HG02610 (cell line): Measurements from ENCODE around the gene RAB3GAP1.
"Not testable (repeated sequence)": the region's sequence is repeated elsewhere in the genome, so short reads cannot be mapped to it uniquely, and the experiment has no call there.

ENCODE experiments used
- ATAC-seq: cut with Tn5 transposase; IDR thresholded peaks from one replicate; pipeline ENCODE4 v1.9.1; 2021; ENCODE audit warnings: mild to moderate bottlenecking, moderate library complexity; ENCODE audit not compliant: unreplicated experiment

The RAB3GAP1 gene

DNA sequence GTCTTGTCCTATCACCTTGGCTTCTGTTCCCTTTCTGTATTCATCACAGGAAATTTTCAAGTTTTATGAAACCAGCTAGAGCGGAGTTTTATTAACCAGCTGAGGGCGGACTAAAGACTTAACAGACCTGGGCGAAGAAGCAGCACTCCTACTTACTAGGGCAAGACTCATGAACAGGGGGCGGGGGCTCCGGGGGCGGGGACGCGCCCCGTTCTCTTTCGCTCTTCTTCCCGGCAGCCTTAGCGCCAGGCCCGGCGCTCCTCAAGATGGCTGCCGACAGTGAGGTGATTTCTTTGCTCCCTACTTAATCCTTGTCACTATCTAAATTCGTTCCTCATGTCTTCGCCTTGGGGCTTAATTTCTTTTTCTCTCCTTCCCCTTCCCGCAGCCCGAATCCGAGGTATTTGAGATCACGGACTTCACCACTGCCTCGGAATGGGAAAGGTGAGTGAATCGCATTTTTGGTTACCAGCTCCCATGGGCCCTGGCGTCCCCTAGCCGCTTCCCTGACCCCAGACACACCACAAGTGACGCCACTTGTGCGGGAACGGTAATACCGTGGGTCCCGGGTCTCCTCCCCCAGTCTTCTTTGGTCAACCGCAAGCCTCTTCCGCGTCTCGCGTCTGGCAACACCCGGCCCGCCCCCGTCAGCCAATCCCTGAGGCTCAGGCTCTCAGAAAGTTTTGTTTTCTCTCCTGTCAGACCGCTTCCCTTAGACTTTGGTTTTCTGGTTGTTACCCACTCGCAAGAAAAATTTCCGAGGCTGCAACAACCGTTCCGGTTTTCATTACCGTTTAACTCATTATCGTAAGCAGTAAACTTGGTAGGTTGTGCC lies at the start of gene RAB3GAP1:
TSS of gene RAB3GAP1 (plus strand) at position 251 of the 835 bp plus-strand sequence. CDS start at position 267, 16 bp downstream.
- ATAC-seq: peak; percentile 87

DNA sequence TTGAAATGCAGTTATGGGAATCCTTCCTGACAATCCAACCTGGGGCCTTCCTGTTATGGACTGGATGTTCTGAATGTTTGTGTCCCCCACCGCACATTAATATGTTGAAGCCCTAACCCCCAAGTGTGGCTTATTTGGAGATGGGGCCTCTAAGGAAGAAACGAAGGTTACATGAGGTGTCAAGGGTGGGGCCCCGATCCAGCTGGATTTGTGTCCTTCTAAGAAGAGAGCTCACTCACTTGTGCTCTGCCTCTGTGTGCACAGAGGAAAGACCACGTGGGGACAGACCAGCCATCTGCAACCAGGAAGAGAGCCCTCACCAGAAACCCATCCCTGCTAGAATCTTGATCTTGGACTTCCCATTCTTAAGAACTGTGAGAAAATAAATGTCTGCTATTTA lies 49.3 kb upstream of the RAB3GAP1 start:
- ATAC-seq: no peak

DNA sequence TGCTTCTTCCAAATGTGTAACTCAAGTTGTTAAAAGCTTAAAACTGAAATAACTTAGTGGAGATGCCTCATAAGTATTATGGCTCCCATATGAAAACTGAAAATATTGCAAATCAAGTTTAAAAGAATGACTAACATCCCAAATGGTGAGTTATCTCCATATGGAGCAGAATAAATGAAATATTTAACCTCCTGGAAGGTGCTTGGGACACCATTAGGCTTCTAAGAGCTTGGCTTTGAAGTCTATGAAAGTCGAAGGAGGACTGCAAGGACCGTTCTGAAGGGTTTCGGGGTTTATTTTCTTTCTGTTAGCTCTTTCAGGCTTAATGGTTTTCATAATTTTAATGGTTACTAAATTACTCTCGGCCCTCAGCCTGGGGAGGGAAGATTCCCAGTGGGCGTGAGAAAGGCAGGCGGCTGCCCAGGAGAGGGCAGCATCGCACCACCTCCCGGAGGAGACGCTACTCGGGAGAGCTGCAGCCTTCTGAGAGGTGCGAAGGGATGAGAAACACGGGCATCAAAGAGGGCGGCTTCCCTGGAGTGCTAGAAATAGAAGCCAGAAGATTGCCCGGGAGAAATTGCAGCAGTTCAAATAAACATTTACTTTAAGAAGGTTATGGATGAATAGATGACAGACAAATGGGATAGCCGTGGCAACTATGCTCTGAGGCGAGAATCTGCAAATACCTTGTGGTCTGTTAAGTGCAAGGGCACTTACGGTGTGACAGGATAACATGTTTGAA lies 47.9 kb upstream of the RAB3GAP1 start:
- ATAC-seq: peak; percentile 94

DNA sequence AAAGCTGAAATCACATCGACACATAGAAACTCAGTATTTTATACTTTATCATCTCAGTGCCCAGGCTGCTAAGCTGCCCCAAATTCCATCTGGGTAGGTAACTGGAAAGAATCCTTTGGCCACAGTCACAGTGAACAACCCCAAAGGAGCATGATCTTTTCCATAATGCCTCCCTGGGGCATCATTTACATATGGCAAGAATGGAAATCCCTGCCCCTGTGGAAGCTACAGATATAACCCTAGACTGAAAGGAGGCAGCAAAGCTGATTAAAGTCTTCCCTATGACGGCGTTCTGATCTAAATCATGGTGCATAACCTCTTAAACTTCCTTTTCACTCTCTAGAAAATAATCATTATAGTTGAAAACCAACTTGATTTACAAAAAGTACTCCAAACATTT lies 46.3 kb upstream of the RAB3GAP1 start:
- ATAC-seq: no peak

DNA sequence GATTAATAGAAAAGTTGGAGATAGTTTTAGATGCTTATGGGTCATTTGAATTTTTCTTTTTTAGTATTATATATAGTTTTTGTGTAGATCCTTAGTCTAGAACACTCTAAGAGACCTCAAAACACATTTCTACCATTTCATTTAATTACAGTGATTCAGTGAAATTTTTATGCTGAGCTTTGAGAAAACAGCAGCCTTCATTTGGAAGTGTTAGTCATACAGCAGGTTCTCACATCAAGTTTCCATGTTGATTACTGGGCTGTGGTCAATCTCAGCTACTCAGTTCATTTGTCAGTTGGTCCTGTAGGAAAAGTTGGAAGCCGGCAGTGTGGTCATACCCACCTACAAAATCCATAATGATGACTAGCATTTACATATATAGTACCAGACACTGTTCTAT lies 42.8 kb upstream of the RAB3GAP1 start:
- no peak for ATAC-seq

DNA sequence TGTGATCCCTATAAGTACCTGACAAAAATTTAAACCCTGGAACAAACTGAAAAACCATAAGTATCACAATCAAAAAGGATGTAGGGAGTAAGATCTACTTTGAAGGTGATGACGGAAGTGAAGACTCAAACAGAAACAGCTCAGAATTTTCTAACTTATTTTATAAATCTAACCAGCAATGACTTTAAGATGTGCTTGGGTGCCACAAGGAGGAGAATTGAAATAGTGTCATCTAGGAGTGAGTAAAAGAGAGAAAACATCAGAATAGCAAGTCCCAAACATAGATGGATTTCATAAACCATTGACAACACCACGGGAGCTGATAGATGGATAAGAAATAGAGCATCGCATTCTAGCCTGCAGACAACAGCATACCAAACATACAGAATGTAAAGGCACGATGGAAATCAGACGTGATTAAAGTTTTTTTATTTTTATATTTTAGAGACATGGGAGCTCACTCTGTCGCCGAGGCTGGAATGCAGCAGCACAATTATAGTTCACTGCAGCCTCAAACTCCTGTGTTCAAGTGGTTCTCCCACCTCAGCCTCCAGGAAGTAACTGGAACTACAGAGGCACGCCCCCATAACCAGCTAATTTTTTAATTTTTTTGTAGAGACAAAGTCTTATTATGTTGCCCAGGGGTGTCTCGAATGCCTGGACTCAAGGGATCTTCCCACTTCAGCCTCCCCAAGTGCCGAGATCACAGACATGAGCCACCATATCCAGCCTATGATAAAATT lies 41.7 kb upstream of the RAB3GAP1 start:
- no peak for ATAC-seq

DNA sequence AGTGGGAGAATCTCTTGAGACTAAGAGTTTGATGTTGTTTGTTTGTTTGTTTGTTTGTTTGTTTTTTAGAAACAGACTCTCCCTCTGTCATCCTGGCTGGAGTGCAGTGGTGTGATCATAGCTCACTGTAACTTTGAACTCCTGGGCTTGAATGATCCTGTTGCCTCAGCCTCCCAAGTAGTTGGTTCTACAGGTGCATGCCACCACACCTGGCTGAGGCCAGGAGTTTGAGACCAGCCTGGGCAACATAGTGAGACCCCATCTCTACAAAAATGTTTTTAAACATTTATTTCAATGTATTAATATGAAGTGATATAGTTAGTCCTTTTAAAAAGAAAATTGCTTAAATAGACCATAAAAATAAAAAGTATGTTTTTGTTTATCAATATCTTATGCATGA lies 40.5 kb upstream of the RAB3GAP1 start:
- ATAC-seq: no peak

DNA sequence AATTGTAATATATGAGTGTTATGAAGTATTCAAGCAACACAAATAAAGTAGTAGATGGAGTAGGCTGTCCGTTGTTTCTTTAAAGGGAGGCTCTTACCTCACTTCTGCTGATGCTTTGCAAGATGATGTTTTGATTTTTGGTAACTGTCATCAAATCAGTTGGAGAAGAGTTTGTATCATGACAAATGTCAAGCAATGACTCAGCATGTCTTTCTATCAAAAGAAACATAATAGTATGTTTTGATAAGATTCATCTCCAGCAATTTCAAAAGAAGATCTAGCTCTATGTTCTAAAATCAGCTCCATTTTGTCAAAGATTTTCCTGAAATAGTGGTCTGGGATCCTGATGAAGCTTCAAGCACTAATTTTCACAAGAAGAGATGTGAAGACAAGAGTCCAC lies 30.5 kb upstream of the RAB3GAP1 start:
- ATAC-seq: no peak

DNA sequence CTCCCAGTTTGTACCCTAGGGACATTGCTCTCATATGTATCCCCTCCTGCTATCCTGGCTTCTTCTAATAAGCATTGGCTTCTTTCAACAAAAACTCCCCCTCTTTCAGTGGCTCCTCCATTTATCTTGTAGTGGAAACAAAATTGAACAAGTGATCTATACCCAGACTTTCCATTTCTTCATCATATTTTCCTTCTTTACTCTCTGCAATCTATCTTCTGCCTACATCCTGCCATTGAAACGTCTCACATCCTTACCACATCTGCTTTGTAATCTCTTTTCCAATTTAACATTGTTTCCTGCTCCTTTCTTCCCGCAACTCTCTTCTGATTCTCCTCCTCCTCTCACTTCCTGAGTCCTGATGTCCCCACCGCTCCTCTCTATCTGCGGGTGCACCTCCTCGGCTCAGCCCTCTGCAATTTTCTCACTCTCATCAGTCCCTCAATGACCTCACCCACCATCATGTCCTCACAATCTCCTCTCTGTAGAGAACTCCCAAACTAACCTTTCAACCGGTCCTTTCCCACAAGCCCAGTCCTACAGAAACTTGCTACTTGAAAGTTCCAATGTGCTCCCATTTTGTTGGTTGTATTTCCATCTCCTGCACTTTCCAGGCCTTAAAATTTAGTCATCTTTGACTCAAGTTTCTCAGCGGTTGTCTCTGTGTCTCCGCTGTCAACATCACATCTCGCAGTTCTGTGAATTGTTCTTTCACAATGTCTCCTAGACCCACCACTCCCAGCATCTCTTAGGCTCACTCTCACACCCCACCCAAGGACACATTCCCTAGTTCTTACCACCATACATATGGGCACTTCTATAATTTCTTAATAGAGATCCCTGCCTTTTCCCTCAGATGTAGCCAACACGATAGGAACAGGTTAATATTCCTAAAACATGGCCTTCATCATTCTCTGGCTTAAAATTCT lies 28.9 kb upstream of the RAB3GAP1 start:
- no peak for ATAC-seq

DNA sequence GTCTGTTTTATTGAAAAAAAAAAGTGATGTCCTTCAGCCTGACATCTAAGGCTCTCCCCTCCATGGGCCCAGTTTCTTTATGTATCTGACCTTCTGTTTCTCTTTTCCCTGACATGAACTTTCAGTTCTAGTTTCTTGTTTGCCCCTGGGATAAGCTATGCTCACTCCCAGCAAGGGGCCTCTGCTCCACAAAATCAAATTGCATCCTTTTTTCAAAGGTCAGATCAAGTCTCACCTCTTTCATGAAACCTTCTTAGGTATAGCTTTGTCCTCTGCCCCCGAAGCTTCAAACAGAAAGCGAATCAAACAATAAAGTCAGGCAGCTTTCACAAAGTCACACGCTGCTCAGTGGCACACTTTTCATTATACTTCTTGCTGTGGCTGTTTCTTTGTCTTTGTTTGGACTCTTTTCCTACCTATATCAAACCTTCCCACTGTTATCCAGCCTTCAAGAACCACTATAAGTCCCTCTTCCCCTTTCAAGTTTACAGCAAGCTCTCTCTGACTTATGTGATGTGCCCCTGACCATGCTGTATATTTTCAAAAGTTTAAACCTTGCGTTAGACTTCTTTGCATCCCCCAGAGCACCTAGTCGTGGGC lies 28.1 kb upstream of the RAB3GAP1 start:
- no peak for ATAC-seq

DNA sequence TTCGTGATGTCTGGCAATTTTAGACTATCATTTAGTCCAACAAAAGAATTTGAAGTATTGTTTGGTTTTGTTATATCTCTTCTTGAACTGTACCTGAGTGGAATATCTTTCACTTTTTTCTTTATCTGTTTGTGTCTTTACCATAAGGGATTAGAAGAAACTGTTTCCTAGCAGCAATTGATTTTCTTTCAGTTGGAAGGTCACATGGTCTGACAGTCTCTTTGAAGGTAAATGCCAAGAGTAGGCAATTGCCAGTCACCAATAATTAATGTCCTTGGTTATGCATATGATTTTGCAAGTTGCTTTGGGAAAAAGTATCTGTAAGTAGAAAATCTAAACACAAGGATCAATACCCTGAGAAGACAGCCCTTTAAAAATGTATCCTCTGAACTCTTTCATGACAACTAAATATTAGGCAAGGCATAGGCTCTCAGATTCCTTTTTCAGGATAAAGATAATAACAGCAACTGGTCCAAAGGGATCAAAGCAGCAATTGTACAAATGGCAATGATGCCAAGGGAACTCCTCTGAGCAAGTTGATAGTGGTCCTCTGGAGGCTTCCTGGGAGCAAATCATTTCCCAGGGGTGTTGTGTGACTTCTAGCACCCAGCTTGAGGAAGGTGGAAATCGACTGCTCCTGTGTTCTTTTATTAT lies 22.5 kb upstream of the RAB3GAP1 start:
- no peak for ATAC-seq

DNA sequence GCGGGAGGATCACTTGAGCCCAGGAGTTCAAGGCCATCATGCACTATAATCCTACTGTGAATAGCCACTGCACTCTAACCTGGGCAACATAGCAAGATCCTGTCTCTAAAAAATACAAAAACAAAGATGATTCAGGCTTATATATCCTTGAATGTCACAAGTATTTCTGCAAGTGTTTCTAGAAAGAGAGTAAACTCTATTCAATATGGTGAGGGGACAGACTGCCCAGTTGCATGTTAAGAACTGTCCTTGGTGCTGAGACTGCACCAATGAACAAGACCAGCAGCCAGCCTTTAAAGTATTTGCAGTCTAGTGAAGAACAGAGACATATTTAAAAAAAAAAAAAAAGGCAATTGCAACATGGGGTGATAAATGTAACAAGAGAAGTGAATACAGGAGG lies 21.3 kb upstream of the RAB3GAP1 start:
- no peak for ATAC-seq

DNA sequence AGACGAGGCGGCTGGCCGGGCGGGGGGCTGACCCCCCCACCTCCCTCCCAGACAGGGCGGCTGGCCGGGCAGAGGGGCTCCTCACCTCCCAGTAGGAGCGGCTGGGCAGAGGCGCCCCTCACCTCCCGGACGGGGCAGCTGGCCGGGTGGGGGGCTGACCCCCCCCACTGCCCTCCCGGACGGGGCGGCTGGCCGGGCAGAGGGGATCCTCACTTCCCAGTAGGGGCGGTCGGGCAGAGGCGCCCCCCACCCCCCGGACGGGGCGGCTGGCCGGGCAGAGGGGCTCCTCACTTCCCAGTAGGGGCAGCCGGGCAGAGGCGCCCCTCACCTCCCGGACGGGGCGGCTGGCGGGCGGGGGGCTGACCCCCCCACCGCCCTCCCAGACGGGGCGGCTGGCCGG lies 18.9 kb upstream of the RAB3GAP1 start:
- not testable (repeated sequence) for ATAC-seq

DNA sequence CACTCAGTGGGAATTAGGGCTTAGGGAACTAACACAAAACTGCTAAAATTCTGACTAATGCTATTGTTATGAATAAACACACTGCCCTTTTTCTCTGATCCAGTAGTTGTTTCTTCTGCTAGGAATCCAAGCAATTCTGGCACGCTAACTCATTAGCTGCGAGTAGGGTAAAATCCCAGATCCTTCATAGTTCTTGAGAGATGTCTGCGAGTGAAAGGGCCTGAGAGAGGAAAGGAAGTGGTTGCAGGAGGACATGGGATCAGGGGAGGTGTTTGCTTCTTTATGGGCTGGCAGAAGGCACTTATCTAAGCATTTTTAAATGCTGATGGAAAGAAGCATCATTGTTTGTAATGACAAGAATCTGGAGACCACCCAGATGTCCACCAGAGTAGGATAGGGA lies 14.3 kb upstream of the RAB3GAP1 start:
- no peak for ATAC-seq

DNA sequence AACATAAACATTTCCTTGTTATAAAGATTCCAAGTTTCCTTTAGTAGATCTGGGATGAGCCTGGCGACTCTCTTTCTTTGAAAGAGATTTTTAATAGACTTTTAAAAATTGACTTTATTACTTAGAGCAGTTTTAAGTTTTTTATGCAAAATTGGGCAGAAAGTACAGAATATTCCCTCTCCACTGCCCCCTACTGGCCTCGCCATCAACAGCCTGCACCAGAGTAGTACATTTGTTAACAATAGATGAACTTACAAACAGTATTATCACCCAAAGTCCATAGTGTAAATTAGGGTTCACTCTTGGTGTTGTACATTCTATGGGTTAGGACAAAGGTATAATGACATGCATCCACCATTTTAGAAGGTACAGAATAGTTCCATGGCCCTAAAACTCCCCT lies 8.7 kb upstream of the RAB3GAP1 start:
- ATAC-seq: no peak

DNA sequence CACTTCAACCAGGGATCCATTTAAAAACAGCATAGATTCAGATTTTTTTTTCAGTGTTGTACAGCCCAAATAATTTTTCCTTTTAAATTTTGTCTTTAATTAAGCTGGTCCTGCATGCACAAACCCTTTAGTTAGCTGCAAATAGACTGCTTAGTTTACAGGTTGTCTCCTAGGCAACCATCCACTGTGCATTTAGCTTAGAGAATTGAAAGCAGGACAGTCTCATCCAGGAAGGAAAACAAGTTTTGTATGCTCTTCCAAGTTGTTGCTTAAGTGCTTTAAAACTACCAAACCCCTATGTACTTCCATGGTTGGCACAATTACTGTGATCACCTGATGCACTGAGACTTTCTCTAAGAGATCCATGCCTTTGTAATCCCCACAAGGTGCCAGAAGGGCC lies 4.8 kb upstream of the RAB3GAP1 start, which contains the start of gene MAP3K19:
TSS of gene MAP3K19 (minus strand) at position 148 of the 400 bp plus-strand sequence. CDS start 22,800 bp downstream, outside the sequence.
- no peak for ATAC-seq

DNA sequence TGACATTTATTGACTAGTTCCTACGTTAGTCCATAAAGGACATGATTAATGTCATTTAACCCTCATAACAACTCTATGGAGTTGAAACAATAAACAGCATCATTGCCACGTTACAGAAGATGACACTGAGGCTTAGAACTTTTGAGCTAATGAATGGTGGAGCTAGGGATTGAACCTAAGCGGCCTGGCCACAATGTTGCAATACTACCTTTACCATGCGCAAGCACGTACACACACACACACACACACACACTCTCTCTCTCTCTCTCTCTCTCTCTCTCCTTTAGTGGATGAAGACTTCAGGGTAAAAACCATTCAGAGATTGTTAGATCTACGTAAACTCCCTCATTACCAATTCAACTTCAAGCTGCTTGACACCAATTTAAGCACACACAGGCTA lies 4.0 kb upstream of the RAB3GAP1 start:
- ATAC-seq: no peak

DNA sequence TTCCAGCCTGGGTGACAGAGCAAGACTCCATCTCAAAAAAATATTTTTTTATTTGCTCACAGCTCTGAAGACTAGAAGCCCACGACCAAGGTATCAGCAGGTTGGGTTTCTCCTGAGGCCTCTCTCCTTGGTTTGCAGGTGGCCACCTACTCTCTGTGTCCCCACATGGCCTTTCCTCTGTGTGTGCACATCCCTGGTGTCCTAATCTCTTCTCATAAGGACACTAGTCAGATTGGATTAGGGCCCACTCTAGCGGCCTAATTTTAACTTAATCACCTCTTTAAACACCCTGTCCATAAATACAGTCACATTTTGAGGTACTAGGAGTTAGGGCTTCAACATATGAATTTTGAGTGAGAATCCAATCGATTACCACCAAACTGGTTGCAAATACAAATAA lies 2.0 kb upstream of the RAB3GAP1 start:
- no peak for ATAC-seq

DNA sequence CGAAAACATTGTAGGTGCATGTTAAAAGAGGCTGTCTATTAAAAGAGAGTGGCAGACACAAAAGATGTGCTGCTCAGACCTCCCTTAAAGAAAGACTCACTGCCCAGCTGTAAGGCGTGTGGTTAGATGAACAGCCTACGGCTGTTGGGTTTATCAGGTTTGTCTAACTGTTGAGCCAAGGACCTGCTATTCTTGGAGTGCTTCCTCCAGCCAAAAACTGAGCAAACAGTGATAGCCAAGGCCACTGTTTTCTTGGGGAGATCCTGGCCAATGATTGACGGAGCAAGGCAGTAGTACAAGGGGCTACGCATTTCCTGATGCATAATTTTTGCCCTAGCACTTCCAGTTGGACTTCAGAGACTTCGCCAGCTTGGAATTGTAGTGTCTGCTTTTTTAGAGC lies 1.4 kb upstream of the RAB3GAP1 start:
- no peak for ATAC-seq
